ENCODE data around the gene AJAP1.

GRCh38 chr1:4654764-4655673 lies 610 bp downstream of the AJAP1 start:
- TF ChIP-seq CTCF (IDR thresholded peaks at IDR 0.05) (no peak), POLR2A (IDR thresholded peaks at IDR 0.05) (no peak)
